ENCODE results near the gene SPANXN2. TPM values are rescaled to one million over a fixed set of nuclear protein-coding genes. Genes with fewer than 3 reads are reported as not detected.

SPANXN2 gene
- total and polyA plus RNA-seq, 2 experiments from 2014 or later = not detected

DNA sequence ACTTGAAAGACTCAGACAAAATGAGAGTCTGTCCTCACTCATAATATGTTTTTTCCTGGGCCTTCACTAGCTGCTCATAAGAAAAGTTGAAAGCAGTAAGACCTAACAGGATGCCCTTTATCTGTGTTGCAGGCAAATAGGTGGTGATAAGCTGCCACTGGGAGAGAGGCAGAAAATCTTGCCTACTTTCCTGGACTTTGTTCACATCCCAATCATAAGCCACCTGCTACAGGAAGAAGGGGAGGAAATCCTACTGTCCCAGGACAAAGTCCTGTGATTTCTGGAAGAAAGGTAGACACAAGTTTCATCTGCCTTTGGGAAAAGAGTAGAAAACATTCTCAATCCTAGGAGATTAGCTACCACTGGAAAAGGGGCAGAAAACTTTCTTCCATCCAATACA lies 13.3 kb upstream of the SPANXN2 start:
- Histone ChIP-seq H3K4me3 (no peak overlapping the region), H3K4me1 (ENCODE audit: low read depth) (no peaks in the 10 kb centered on the region), H3K36me3 (no peaks in the 10 kb centered on the region), H3K27ac (no peak overlapping the region), H3K27me3 (no peaks in the 10 kb centered on the region), H3K9me3 (ENCODE audit: low read depth) (no peaks in the 10 kb centered on the region)
- no peak for DNase-seq (ENCODE audit: low read depth in 1 of 2, low spot score in 1 of 2)
- TF ChIP-seq, protein P1, sequence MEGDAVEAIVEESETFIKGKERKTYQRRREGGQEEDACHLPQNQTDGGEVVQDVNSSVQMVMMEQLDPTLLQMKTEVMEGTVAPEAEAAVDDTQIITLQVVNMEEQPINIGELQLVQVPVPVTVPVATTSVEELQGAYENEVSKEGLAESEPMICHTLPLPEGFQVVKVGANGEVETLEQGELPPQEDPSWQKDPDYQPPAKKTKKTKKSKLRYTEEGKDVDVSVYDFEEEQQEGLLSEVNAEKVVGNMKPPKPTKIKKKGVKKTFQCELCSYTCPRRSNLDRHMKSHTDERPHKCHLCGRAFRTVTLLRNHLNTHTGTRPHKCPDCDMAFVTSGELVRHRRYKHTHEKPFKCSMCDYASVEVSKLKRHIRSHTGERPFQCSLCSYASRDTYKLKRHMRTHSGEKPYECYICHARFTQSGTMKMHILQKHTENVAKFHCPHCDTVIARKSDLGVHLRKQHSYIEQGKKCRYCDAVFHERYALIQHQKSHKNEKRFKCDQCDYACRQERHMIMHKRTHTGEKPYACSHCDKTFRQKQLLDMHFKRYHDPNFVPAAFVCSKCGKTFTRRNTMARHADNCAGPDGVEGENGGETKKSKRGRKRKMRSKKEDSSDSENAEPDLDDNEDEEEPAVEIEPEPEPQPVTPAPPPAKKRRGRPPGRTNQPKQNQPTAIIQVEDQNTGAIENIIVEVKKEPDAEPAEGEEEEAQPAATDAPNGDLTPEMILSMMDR (IDR thresholded peaks at IDR 0.05; ENCODE audit: low read depth, low read length) = no peak

DNA sequence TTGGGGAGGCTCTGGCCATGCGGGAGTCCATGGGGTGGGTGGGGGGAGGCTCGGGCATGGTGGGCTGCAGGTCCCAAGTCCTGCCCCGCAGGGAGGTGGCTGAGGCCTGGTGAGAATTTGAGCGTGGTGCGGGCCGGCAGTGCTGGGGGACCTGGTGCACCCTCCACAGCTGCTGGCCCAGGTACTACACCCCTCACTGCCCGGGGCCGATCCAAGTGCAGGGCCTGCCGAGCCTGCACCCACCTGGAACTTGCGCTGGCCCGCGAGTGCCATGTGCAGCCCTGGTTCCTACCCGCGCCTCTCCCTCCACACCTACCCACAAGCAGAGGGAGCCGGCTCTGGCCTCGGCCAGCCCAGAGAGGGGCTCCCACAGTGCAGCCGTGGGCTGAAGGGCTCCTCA lies 5.7 kb upstream of the SPANXN2 start:
- no peaks in the 10 kb centered on the region for H3K36me3 ChIP-seq
- no peaks in the 10 kb centered on the region for H3K9me3 ChIP-seq (ENCODE audit: low read depth)
- no peaks in the 10 kb centered on the region for H3K4me1 ChIP-seq (ENCODE audit: low read depth)
- H3K4me3 ChIP-seq = no peak overlapping the region
- no peak overlapping the region for H3K27ac ChIP-seq
- no peak for DNase-seq (ENCODE audit: low read depth in 1 of 2, low spot score in 1 of 2)
- H3K27me3 ChIP-seq = no peaks in the 10 kb centered on the region
- TF ChIP-seq, protein P1 (IDR thresholded peaks at IDR 0.05; ENCODE audit: low read depth, low read length) = no peak

DNA sequence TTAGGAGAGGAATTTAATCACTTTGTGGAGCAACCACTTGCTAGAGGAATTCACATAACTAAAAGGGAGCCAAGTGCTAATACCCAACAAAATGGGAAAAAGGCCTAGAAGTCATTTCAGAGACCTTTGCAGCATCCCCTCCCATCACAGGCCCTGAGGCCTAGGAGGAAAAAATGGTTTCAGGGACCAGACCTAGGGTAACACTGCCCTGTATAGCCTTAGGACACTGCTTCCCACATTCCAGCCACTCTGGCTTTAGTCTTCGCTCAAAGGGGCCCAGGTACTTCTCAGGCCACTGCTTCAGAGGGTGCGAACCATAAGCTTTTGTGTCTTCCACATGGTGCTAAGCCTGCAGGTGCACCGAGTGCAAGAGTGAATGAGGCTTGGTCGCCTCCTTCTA lies 19.1 kb downstream of the SPANXN2 start:
- TF ChIP-seq, protein P1 (IDR thresholded peaks at IDR 0.05; ENCODE audit: low read depth, low read length) = no peak
- no peak overlapping the region for H3K27ac ChIP-seq

DNA sequence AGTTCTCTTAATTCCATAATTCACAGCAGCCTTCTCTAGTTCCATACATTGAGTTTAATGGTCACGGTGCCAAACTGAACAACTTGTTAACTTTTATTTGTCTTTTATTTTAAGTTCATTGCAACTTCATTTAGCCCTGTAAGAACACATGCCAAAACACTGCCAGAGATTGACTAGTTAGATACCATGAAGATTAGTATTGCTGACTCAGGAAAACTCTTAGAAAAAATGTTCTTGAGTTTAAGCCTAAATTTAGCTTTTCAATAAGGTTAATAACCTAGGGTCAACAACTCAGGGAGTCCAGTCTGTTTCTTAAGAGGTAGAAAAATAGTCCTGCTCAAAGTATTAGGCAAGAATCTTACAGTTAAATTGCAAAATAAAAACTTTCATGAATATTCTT lies 25.7 kb downstream of the SPANXN2 start:
- Histone ChIP-seq H3K27me3 (no peaks in the 10 kb centered on the region), H3K27ac (no peak overlapping the region), H3K4me3 (no peak overlapping the region), H3K9me3 (ENCODE audit: low read depth) (peaks cover 4% of the 10 kb centered on the region), H3K36me3 (no peaks in the 10 kb centered on the region), H3K4me1 (ENCODE audit: low read depth) (no peaks in the 10 kb centered on the region)
- DNase-seq (ENCODE audit: low read depth in 1 of 2, low spot score in 1 of 2) = no peak
- TF ChIP-seq, protein P1 (IDR thresholded peaks at IDR 0.05; ENCODE audit: low read depth, low read length) = no peak

More for the DNA sequence above, 19.1 kb downstream of the SPANXN2 start:
- no peak for DNase-seq (ENCODE audit: low read depth in 1 of 2, low spot score in 1 of 2)
- Histone ChIP-seq H3K9me3 (ENCODE audit: low read depth) (peaks cover 4% of the 10 kb centered on the region), H3K27me3 (no peaks in the 10 kb centered on the region), H3K36me3 (no peaks in the 10 kb centered on the region), H3K4me3 (no peak overlapping the region), H3K4me1 (ENCODE audit: low read depth) (no peaks in the 10 kb centered on the region)

DNA sequence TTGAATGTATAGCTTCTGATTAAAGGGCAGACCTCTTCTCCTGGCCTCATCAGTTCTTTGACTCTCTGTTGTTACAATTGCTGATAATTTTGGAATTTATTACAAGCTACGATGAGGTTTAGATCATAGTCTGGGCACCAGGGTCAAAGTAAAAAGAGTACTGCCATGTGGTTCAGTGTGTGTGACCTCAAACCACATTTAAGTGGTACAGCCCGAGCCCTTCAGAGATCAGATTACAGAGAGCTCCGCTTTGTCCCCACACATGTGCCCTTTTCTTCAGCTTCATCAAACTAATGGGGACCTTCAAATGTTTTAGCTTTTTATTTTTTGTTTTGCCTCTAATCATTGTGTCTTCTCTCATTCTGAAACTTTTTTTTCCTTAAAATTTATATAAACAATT lies 37.1 kb downstream of the SPANXN2 start:
- Histone ChIP-seq H3K9me3 (ENCODE audit: low read depth) (no peaks in the 10 kb centered on the region), H3K27me3 (no peaks in the 10 kb centered on the region), H3K4me1 (ENCODE audit: low read depth) (no peaks in the 10 kb centered on the region), H3K27ac (no peak overlapping the region), H3K36me3 (no peaks in the 10 kb centered on the region), H3K4me3 (no peak overlapping the region)
- TF ChIP-seq, protein P1 (IDR thresholded peaks at IDR 0.05; ENCODE audit: low read depth, low read length) = no peak
- DNase-seq (ENCODE audit: low read depth in 1 of 2, low spot score in 1 of 2) = no peak

DNA sequence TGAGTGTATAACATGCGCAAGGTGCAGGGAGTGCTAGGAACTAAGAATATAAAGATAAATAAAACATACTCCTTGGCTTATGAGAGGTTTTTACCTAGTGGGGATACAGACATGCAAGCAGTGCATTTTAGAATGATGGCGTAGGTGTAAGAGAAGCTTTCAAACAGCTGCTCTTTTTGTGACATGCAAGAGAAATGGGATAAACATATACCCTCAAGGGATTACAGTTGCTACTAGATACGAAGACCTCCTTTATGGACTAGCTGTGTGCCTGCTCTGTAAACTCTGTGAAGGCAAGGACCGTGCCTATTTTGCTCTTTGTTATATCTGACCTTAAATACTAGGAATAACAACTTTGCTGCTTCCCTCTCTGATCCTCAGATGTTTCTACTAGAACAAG lies 45.6 kb downstream of the SPANXN2 start:
- Histone ChIP-seq H3K4me3 (no peak overlapping the region), H3K36me3 (no peaks in the 10 kb centered on the region), H3K27me3 (no peaks in the 10 kb centered on the region), H3K9me3 (ENCODE audit: low read depth) (no peaks in the 10 kb centered on the region), H3K27ac (no peak overlapping the region), H3K4me1 (ENCODE audit: low read depth) (no peaks in the 10 kb centered on the region)
- TF ChIP-seq, protein P1 (IDR thresholded peaks at IDR 0.05; ENCODE audit: low read depth, low read length) = no peak
- DNase-seq (ENCODE audit: low read depth in 1 of 2, low spot score in 1 of 2) = no peak
